ENCODE data around the gene SIN3A.
"Not testable (repeated sequence)": the region's sequence is repeated elsewhere in the genome, so short reads cannot be mapped to it uniquely, and the experiment has no call there.

GRCh38 chr15:75445324-75445723 is 6.2 kb downstream of the SIN3A start:
- TF ChIP-seq, protein P1, sequence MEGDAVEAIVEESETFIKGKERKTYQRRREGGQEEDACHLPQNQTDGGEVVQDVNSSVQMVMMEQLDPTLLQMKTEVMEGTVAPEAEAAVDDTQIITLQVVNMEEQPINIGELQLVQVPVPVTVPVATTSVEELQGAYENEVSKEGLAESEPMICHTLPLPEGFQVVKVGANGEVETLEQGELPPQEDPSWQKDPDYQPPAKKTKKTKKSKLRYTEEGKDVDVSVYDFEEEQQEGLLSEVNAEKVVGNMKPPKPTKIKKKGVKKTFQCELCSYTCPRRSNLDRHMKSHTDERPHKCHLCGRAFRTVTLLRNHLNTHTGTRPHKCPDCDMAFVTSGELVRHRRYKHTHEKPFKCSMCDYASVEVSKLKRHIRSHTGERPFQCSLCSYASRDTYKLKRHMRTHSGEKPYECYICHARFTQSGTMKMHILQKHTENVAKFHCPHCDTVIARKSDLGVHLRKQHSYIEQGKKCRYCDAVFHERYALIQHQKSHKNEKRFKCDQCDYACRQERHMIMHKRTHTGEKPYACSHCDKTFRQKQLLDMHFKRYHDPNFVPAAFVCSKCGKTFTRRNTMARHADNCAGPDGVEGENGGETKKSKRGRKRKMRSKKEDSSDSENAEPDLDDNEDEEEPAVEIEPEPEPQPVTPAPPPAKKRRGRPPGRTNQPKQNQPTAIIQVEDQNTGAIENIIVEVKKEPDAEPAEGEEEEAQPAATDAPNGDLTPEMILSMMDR (IDR thresholded peaks at IDR 0.05) = not testable (repeated sequence)
- TF ChIP-seq POLR2A, POLR2AphosphoS5 (IDR thresholded peaks at IDR 0.05): not testable (repeated sequence)

Measured in prostate gland (tissue), 2 donors.